ENCODE results near the gene AGO3. TPM values are rescaled to one million over a fixed set of nuclear protein-coding genes. Genes with fewer than 3 reads are reported as not detected.

Gene AGO3
- total RNA-seq, 1 experiment from 2014 or later = 26.9 TPM

- Histone ChIP-seq H3K27me3 (ENCODE audit: insufficient read depth, low read length) (no peaks in the 10 kb centered on the region), H3K9ac (ENCODE audit: low read length) (no peak overlapping the region), H4K20me1 (ENCODE audit: insufficient read depth) (peaks cover 14% of the 10 kb centered on the region; the same call in 1 of the 2 replicates), H3K4me3 (replicated peaks in 1 of 2; ENCODE audit: low read depth in 1 of 2, low read length in 2 of 2) (no peak overlapping the region), H3K36me3 (ENCODE audit: control insufficient read depth in 1 of 2, insufficient read depth in 2 of 2, low read length in 2 of 2) (no peaks in the 10 kb centered on the region), H3K9me3 (ENCODE audit: control insufficient read depth in 1 of 2, insufficient read depth in 1 of 2, low read depth in 1 of 2, low read length in 2 of 2) (no peaks in the 10 kb centered on the region), H2AFZ (ENCODE audit: low read depth, low read length, poor library complexity, severe bottlenecking) (no peak overlapping the region), H3K27ac (ENCODE audit: low read depth, low read length) (no peak overlapping the region), H3K79me2 (ENCODE audit: insufficient read depth, low read length) (peaks cover 99% of the 10 kb centered on the region), H3K9me2 (ENCODE audit: insufficient read depth) (no peaks in the 10 kb centered on the region), H3K4me2 (ENCODE audit: low read length) (no peak overlapping the region), H3K4me1 (ENCODE audit: control insufficient read depth in 1 of 2, insufficient read depth in 2 of 2, low read length in 2 of 2) (no peaks in the 10 kb centered on the region)
- DNase-seq (ENCODE audit: low read depth, low spot score) (no peak), ATAC-seq (no peak)
- intact Hi-C loops (cut with micrococcal nuclease) = no loop called here
- ChIA-PET POLR2A (no interaction called here), CTCF (no interaction called here), RAD21 (ENCODE audit: low non-redundant PET in 1 of 2, low total read pairs in 2 of 2, uncharacterized antibody in 2 of 2, unreplicated experiment in 2 of 2) (no interaction called here)
- TF ChIP-seq ATF3 (IDR thresholded peaks at IDR 0.05) = no peak
- TF ChIP-seq CBX3 (IDR thresholded peaks at IDR 0.05; ENCODE audit: low read depth) = no peak
- no peak for TF ChIP-seq JUND (IDR thresholded peaks at IDR 0.05)
- no peak for TF ChIP-seq RAD21 (IDR thresholded peaks at IDR 0.05; ENCODE audit: low read depth)
- TF ChIP-seq REST (IDR thresholded peaks at IDR 0.05; ENCODE audit: low read depth) = no peak
- TF ChIP-seq SRF (IDR thresholded peaks at IDR 0.05; ENCODE audit: low read depth) = no peak
- TF ChIP-seq ZBTB33 (IDR thresholded peaks at IDR 0.05; ENCODE audit: extremely low read depth, insufficient replicate concordance, low read length) = no peak
- no peak for TF ChIP-seq EZH2phosphoT487 (IDR thresholded peaks at IDR 0.05; ENCODE audit: borderline replicate concordance)
- no peak for TF ChIP-seq EZH2 (IDR thresholded peaks at IDR 0.05)
- no peak for TF ChIP-seq MAX (IDR thresholded peaks at IDR 0.05)
- no peak for TF ChIP-seq ZFX (IDR thresholded peaks at IDR 0.05)
- no peak for TF ChIP-seq SIN3A (IDR thresholded peaks at IDR 0.05; ENCODE audit: low read depth)
- no peak for TF ChIP-seq CTCF (IDR thresholded peaks at IDR 0.05 in 2 of 3, conservative IDR thresholded peaks at IDR 0.05 in 1 of 3; ENCODE audit: borderline replicate concordance in 1 of 3, insufficient read depth in 1 of 3, low read depth in 2 of 3, low read length in 2 of 3)
- TF ChIP-seq POLR2AphosphoS5 (IDR thresholded peaks at IDR 0.05; ENCODE audit: low read depth, low read length) = no peak
- TF ChIP-seq CEBPB (IDR thresholded peaks at IDR 0.05; ENCODE audit: low read depth) = no peak
- TF ChIP-seq TCF7L2 (IDR thresholded peaks at IDR 0.05; ENCODE audit: borderline replicate concordance, extremely low read depth, insufficient read depth, insufficient read length) = no peak
- no peak for TF ChIP-seq ZNF274 (IDR thresholded peaks at IDR 0.05; ENCODE audit: low read depth, low read length)
- no TSS peak for BruUV-seq (replicated peaks)
Observed at GRCh38 chr1:35939484-35939883, 8.6 kb downstream of the AGO3 start.

All from HCT116 (cell line).